KMS-11 (cell line): ENCODE results near the gene MASTL.

Experiments used
- H2AFZ ChIP-seq: fragments of 200-600 bp; sonication (generic); 2 replicates; pipeline ENCODE4 v1.6.1; 2016; ENCODE audit warnings: antibody characterized with exemption, mixed run types, low read depth
- H3K27ac ChIP-seq: fragments of 200-600 bp; sonication (generic); 2 replicates; pipeline ENCODE4 v1.6.1; 2016; ENCODE audit warnings: mild to moderate bottlenecking, mixed run types
- H3K27me3 ChIP-seq: fragments of 200-600 bp; sonication (generic); 2 replicates; pipeline ENCODE4 v1.6.1; 2017; ENCODE audit warnings: mild to moderate bottlenecking, low read depth, mixed run types, moderate library complexity; ENCODE audit not compliant: insufficient read depth
- H3K36me3 ChIP-seq: fragments of 200-600 bp; sonication (generic); 2 replicates; pipeline ENCODE4 v1.6.1; 2017; ENCODE audit warnings: mild to moderate bottlenecking, mixed run types; ENCODE audit not compliant: insufficient read depth
- H3K4me1 ChIP-seq: fragments of 200-600 bp; sonication (generic); 2 replicates; pipeline ENCODE4 v1.6.1; 2016; ENCODE audit warnings: mild to moderate bottlenecking, low read depth, mixed run types; ENCODE audit not compliant: poor library complexity, severe bottlenecking
- H3K4me2 ChIP-seq: fragments of 200-600 bp; sonication (generic); 2 replicates; pipeline ENCODE4 v1.7.0; 2016; ENCODE audit warnings: mild to moderate bottlenecking, mixed run types
- H3K4me3 ChIP-seq: fragments of 200-600 bp; sonication (generic); IDR thresholded peaks from 2 replicates; pipeline ENCODE4 v1.6.1; 2017; ENCODE audit warnings: low read depth, low read length, mixed read lengths; ENCODE audit not compliant: insufficient read depth
- H3K79me2 ChIP-seq: fragments of 200-600 bp; sonication (generic); 2 replicates; pipeline ENCODE4 v1.6.1; 2016; ENCODE audit warnings: low read depth, mixed run types; ENCODE audit not compliant: insufficient read depth
- H3K9ac ChIP-seq: fragments of 200-600 bp; sonication (generic); 2 replicates; pipeline ENCODE4 v1.6.1; 2016; ENCODE audit warnings: mild to moderate bottlenecking, mixed run types
- H4K20me1 ChIP-seq: fragments of 200-600 bp; sonication (generic); 2 replicates; pipeline ENCODE4 v1.6.1; 2016; ENCODE audit warnings: mild to moderate bottlenecking, mixed run types; ENCODE audit not compliant: insufficient read depth
- TF ChIP-seq, protein P1 (sequence below): fragments of 200-600 bp; sonication (generic); conservative IDR thresholded peaks from 2 replicates; pipeline ENCODE4 v1.6.1; 2017; ENCODE audit warnings: low read depth, mild to moderate bottlenecking, antibody characterized with exemption, low read length, moderate library complexity, mixed read lengths

Gene MASTL

DNA sequence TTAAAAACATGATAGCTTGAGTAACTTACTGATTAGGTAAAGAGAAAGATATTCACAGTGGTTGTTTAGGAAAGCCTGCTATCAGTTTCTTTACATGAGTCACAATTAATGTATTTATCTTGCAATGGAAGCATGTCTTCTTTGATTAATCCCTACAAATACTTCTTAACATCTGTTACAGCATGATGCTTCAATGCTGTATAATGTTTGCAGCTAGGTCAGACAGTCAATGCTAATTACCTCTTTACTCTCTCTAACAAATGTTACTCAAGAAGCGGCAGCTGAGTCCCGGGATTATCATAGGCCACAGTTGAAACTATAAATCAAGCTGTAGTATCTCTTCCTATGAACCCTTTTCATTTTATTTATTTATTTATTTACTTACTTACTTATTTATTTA lies 52.2 kb downstream of the MASTL start:
- Histone ChIP-seq H3K27me3 (no peaks in the 10 kb centered on the region), H3K4me2 (no peak overlapping the region), H3K4me3 (no peak overlapping the region), H4K20me1 (0 out of 2 replicates have a peak, but pooled peaks cover 3% of the 10 kb centered on the region), H3K36me3 (no peaks in the 10 kb centered on the region), H3K27ac (no peak overlapping the region), H2AFZ (no peak overlapping the region), H3K4me1 (no peaks in the 10 kb centered on the region), H3K79me2 (no peaks in the 10 kb centered on the region), H3K9ac (no peak overlapping the region)
- TF ChIP-seq, protein P1, sequence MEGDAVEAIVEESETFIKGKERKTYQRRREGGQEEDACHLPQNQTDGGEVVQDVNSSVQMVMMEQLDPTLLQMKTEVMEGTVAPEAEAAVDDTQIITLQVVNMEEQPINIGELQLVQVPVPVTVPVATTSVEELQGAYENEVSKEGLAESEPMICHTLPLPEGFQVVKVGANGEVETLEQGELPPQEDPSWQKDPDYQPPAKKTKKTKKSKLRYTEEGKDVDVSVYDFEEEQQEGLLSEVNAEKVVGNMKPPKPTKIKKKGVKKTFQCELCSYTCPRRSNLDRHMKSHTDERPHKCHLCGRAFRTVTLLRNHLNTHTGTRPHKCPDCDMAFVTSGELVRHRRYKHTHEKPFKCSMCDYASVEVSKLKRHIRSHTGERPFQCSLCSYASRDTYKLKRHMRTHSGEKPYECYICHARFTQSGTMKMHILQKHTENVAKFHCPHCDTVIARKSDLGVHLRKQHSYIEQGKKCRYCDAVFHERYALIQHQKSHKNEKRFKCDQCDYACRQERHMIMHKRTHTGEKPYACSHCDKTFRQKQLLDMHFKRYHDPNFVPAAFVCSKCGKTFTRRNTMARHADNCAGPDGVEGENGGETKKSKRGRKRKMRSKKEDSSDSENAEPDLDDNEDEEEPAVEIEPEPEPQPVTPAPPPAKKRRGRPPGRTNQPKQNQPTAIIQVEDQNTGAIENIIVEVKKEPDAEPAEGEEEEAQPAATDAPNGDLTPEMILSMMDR, result no peak

- Histone ChIP-seq H3K79me2 (no peaks in the 10 kb centered on the region), H3K9ac (no peak overlapping the region), H3K36me3 (no peaks in the 10 kb centered on the region), H3K4me3 (no peak overlapping the region), H3K4me1 (no peaks in the 10 kb centered on the region), H2AFZ (no peak overlapping the region), H3K27me3 (no peaks in the 10 kb centered on the region), H3K4me2 (no peak overlapping the region), H3K27ac (no peak overlapping the region), H4K20me1 (no peaks in the 10 kb centered on the region)
- TF ChIP-seq, protein P1, result peak; percentile 88
Measured at GRCh38 chr10:27223964-27224363, 68.8 kb downstream of the MASTL start.

DNA sequence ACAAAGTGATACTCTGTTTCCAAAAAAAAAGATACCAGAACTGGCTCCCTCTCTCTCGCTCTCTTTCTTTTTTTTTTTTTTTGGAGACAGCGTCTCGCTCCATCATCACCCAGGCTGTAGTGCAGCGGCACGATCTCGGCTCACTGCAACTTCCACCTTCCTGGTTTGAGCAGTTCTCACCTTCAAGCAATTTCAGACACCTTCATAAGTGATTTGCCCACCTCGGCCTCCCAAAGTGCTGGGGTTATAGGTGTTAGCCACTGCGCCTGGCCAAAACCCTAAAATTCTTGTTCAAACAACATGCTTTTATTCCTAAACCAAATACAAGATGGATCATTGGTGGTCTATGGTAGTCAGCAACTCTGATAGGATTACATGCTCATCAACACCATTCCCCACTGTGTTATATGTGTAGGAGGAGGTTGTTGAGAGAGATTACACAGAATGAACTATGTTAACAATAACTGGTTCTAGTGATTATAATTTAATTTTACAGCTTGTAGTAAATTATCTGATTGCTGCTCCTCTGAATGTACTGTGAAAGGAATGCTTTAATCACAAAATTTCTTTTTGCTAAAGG lies 69.9 kb downstream of the MASTL start:
- H3K27ac ChIP-seq, result no peak overlapping the region
- TF ChIP-seq, protein P1, result no peak
- H3K4me1 ChIP-seq, result no peaks in the 10 kb centered on the region
- no peak overlapping the region for H2AFZ ChIP-seq
- H3K4me3 ChIP-seq, result no peak overlapping the region
- H4K20me1 ChIP-seq, result no peaks in the 10 kb centered on the region
- no peaks in the 10 kb centered on the region for H3K27me3 ChIP-seq
- no peak overlapping the region for H3K4me2 ChIP-seq
- H3K79me2 ChIP-seq, result no peaks in the 10 kb centered on the region
- no peak overlapping the region for H3K9ac ChIP-seq
- H3K36me3 ChIP-seq, result no peaks in the 10 kb centered on the region

DNA sequence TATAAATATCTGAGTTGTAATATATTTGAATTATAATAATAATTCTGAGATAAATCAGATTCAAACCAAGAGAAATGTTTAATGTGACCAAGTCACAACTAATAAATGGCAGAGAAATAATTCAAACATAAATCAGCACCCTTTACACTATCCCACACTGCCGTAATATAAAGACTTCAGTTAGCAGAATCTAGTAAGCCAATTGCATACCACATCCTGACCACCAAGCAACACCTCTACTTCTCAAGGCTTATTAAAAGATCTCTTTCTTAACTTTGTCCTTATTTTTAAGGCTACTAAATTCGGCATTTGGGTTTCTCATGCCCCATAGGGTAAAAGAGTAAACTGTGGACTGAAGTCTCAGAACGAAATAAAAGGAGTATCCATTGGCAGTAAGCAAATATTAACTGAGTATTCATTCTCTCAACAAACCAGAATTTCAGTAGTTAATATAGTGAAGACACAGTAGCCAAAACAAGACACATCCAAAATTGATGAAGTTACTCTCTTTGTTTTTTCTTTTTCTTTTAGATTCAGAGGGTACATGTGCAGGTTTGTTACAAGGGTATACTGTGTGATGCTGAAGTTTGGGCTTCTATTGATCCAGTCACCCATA lies 70.6 kb downstream of the MASTL start:
- TF ChIP-seq, protein P1, result no peak
- H3K27me3 ChIP-seq, result no peaks in the 10 kb centered on the region
- H3K27ac ChIP-seq, result no peak overlapping the region
- H3K36me3 ChIP-seq, result no peaks in the 10 kb centered on the region
- H3K4me2 ChIP-seq, result no peak overlapping the region
- H2AFZ ChIP-seq, result no peak overlapping the region
- H3K4me3 ChIP-seq, result no peak overlapping the region
- H4K20me1 ChIP-seq, result no peaks in the 10 kb centered on the region
- no peaks in the 10 kb centered on the region for H3K4me1 ChIP-seq
- H3K9ac ChIP-seq, result no peak overlapping the region
- H3K79me2 ChIP-seq, result no peaks in the 10 kb centered on the region
